NB4 (cell line): ENCODE measurements around the gene THOC2.

Experiments used
- CTCF ChIP-seq: IDR thresholded peaks from one replicate; pipeline ENCODE4 v1.5.1; 2012; ENCODE audit warnings: low read depth, low read length
- MYC ChIP-seq: IDR thresholded peaks from 2 replicates; pipeline ENCODE4 v1.6.1; 2011; ENCODE audit warnings: low read depth, low read length

- TF ChIP-seq CTCF (no peak), MYC (no peak)
Measured at GRCh38 chrX:123629502-123629901, 103.3 kb downstream of the THOC2 start.
